Activated gamma-delta T cell (primary cell): Measurements from ENCODE around the gene MOCS1.

Source experiments
- DNase-seq: peaks from one replicate; lab custom pipeline; 2025; lab: John Stamatoyannopoulos, UW

MOCS1 gene

DNA sequence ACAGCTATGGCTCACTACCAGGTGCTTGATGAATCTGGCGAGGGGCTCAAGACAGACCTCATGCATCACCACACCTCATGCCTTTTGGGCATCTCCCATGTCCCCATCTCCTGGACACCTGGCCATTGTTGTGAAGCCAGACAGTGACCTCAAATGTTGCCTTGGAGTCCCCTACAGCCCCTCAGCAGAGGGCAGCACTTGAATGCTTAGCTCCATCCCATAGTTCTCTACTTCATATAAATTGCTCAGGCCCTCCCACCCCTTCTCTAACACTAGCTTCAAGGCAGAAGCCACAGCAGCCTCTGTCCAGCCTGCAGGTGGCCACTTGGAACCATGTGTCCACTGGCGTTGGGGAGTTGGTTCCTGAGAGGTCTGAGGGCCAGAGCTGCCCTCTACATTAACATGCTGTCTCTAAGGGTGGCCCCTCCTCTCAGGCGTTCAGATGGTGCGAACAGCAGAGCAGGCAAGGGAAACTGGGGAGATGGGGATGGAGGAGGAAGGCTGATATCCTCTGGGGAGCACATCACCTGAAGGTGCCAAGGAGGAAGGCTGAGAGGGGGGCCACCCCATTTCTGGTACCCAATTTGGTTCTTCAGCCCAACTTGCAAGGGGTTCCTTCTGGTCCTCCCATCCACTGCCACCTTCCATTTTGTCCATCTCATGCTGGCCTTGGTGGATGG, 31.3 kb downstream of the MOCS1 start:
- DNase-seq, result no peak

DNA sequence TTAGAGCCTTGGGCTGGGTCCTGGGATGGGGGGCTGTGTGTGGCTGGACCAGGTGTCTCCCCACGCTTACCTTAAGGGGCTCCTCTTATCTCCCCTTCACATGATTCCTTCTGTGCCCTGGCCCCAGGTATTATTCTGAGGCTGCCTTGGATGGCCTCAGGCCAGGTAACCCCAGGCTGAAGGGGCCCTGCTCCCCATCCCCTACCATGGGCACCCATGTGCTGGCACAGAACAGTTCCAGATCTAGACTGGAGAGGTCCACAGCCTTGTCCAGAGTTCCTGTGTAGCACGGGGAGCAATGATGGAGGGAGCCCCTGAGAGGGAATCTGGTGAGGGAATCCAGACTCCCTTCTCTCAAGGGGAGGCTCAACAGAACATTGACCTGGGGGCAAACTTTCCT, 32.1 kb downstream of the MOCS1 start:
- no peak for DNase-seq

DNA sequence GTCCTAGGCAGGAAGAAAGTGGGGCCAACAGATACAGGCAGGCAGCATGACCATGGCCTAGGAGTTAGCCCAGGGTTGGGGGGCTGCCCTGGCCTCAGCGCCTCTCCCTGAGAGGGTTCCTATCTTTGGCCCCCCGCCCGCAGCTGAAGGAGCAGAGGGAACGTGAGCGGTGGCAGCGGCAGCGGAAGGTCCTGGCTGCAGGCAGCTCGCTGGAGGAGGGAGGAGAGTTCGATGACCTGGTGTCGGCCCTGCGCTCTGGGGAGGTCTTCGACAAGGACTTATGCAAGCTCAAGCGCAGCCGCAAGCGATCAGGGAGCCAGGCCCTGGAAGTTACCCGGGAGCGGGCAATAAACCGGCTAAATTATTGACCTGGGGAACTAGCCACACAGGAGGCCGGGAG, 32.6 kb downstream of the MOCS1 start:
- DNase-seq, result no peak

DNA sequence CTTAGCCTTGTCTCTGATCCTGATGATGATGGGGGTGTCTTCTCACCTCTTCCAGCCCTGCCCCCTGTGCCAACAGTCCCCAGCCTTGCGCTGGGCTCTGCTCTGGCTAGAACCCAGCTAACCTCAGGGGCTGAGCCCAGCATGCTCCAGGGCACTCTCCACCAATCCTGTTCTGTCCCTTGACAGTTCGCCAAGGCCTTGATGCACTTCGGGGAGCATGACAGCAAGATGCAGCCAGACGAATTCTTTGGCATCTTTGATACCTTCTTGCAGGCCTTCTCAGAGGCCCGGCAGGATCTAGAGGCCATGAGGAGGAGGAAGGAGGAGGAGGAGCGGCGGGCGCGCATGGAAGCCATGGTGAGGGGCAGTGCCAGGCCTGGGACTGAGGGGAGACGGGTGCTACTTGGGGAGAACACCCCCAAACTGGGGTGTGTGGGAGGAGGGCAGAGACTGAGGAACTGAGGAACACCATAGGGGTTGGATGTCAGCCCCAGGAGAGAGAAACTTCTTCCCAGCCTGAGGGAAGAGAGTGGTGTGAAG, 33.1 kb downstream of the MOCS1 start:
- no peak for DNase-seq

DNA sequence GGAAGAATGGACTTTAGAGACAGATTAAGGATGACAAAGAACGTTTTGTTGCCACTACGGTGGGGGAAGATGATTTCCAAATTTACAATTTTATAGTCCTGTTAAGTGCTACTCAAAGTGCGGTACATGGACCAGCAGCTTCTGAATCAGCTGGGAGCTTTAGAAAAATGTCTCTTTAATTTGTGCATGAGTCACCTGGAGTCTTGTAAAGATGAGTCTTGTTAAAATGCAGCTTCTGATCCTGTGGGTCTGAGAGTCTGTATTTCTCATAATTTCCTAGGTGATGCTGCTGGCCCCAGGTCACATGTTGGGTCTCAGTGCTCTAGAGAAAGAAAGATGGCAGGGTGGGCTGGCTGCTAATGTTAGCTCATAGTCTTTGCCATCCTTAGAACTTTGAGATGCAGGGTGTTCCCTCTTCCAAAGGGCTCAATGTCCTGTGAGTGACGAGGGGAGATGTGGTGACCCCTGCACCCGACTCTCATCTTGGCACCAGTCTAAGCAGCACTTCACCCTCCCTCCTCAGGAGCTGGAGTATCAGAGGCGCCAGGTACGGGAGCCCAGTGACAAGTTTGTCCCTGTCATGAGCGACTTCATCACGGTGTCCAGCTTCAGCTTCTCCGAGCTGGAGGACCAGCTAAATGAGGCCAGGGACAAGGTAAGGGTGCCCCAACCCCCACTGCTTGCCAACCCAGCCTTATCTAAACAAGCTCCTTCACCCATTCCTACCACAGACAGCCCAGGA, 34.5 kb downstream of the MOCS1 start:
- no peak for DNase-seq

DNA sequence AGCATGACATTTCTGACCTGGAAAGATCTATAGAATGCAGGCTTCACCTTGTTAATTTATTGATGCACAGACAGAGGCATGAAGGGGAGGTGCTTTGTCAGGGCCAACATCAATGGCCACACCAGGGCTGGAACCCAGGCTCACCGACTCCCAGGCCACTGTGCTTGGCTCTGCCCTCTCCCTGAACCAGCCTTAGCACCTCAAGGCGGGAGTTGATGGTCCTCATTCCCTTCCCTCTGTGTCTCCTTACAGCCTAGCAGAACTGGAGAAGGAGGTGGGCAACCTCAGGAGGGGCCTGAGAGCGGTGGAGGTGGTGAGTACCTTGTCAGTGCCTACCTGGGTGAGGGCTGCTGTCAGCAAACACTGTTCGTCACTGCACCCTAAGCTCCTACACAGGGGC, 35.6 kb downstream of the MOCS1 start:
- DNase-seq, result no peak

DNA sequence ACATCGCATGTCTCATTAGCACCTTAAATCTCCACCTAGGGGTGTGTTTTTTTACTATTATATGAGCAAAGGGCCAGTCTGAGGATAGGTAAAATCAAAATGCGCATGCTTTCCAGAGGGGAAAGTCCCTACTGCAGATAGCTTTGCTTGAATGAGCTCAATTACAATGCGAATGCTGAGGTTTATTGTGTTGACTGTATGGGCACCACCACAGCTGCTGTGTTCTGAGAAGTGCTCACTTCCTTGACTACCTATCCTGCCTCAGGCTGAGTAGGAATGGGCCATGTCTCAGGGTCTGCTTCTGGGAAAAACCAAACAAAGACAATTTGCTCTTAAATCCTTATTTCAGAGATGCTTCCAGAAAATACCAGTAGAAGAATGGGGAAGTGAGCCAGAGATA, 36.6 kb downstream of the MOCS1 start:
- DNase-seq, result no peak

DNA sequence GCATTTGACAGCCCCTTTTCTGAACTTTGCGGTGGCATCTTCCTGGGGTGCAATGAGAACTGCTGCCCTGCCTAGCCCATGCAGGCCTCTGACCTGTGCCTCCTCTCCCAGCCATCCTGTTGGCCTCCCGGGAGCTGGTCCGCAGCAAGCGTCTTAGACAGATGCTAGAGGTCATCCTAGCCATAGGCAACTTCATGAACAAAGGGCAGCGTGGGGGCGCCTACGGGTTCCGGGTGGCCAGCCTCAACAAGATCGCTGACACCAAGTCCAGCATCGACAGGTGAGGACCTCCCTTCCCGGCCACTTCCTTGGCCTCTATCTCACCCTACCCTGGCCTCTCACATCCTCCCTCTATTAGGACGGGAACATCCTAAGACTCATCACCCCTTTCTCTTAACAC, 37.6 kb downstream of the MOCS1 start:
- DNase-seq, result no peak

DNA sequence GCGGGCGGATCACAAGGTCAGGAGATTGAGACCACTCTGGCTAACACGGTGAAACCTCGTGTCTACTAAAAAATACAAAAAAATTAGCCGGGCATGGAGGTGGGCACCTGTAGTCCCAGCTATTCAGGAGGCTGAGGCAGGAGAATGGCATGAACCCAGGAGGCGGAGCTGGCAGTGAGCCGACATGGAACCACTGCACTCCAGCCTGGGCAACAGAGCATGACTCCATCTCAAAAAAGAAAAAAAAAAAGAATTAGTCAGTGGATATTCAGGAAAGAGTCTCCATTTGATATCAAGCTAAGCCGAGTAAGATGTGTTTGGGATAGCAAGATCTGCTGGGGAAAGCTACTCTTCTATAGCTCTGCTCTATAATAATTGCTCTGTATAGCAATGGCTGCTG, 41.0 kb downstream of the MOCS1 start:
- no peak for DNase-seq

DNA sequence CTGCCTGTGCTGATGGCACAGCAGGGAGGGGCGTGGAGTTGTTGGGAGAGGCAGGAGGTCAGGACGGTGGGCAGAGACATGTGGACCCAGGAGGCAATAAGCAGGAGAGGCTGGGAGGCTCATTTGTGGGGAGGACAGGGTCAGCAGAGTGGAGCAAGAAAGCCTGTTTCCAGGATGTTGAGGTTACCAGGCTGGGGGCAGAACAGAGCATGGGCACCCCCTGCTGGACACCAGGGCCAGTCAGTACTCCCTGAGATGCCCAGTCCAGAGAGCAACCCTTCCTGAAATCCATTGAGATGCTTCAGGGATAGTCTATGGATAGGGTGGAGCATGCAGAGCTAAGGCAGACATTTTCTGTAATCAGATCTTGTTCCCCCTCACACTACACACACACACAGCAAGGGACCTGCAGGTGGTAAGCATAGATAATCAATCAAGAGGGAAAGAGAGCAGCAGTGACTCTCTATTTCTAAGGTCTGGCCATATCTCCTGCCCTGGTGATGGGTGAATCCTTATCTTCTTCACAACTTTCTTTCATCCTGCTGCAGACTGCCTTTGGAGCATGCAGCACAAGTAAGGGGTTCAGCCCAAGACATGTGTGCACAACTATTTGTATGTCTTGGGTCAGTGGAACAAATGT, 41.7 kb downstream of the MOCS1 start:
- DNase-seq, result no peak

DNA sequence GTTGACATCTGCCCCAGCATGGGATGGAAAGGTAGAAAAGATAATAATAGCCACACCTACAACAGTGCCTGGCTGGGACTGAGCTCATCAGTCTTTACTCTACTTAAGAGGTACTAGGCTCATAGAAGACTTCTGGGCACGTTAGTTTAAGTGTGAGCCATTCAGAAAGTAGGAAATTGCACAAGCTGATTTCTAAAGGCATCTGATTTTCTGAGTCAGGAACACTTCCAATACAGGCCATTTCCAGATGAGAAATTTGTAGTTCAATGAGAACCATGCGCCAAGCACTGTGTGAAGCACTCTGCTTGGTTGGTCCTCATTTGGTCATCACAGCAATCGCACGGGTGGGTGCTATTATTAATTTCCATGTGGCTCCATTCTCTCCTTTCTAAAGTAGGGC, 42.3 kb downstream of the MOCS1 start:
- DNase-seq, result no peak

DNA sequence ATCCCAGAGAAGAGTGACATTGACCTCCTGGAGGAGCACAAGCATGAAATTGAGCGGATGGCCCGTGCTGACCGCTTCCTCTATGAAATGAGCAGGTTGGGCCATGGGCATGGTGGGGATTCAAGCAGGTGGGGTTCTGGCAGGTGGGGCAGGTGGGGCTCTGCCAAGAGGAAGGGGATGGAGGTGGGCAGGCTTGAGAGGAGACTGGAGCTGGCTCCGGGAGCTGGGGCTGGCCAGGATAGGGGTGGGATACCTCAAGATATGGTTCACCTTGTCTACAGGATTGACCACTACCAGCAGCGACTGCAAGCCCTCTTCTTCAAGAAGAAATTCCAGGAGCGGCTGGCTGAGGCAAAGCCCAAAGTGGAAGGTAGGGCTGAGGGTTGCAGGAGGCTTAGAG, 42.9 kb downstream of the MOCS1 start:
- no peak for DNase-seq

DNA sequence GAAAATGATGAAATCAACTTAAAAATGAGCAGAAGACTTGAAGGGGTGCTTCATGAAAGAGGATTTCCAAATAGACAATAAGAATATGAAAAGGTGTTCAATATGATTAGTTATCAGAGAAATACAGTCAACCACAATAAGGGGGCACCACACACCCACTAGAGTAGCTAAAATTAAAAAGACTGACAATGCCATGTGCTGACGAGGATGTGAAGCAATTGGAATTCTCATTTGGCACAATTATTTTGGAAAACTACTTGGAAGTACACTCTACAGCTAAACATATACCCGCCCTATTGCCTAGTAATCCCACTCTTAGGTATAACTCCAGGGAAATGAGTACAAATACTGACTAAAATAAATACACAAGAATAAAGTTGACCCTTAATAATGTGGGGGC, 45.0 kb downstream of the MOCS1 start:
- no peak for DNase-seq

DNA sequence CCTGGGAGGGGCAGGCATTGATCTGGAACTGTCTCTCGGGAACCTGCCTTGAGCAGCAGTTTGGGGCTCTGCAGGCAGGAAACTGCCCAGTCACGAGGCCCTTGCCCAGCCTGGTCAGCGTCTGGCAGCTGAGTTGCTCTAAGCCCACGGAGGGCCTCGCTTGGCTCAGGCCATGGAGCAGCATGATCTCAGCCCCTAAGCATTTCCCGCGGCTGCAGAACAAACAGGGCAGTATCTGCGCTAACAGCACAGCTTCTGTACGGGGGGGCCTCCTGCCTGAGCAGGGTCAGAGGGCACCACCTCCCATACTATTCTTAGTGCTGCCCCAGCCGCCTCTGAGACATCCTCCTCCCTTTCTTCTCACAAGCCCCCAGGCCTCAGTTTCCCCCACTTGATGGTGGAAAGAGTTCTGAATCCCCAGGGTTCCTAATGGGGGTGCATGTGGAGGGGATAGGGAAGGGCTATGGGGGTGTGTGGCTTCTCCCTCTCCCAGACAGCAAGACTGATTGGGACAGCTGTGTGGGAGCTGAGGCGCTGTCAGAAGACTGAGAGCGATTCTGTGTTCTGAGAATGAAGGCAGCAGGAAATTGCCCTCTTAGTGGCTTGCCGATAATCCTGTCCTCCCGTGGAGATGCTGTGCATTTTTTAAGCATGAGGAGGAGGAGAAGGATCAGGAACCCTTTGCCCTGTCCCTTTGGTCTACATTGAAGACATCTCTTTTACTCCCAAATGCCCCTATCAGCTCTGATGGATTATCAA, 46.4 kb downstream of the MOCS1 start:
- no peak for DNase-seq

DNA sequence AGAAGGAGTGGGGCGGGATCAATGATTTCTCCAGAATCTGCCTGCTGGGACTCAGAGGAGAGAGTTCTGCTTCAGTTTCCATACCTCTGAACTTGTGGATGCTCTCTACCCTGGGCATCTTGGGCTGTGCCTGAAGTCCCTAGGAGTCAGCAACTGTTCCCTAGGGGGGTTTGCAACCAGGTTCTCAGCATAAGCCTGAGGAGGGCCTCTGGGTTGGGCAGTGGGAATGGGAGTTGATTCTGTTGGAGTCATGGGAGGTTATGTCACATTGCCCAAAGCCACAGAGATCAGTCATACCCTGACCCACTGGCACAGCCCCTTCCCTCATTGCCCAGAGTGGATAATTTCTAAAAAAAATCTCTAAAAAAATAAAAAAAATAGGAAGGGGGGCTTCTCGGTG, 47.4 kb downstream of the MOCS1 start:
- no peak for DNase-seq

DNA sequence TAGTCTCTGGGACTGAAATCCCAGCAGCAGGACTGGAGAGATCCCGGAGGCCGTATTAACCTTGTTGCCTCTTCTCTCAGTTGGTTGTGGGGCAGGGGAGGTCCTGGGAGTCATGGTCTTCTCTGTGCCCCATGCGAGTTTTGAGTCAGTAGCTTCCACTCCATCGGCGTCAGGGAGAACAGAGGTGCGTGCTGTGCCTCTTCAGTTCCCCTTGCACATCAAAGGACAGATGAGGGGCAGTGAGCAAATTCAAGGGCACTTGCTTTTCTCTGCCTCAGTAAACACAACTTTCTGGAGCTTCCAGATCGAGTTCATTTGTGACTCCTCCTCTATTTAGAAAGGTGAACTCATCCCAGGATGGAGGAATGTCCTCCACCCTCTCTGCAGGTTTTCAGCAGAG, 48.6 kb downstream of the MOCS1 start:
- DNase-seq, result no peak

DNA sequence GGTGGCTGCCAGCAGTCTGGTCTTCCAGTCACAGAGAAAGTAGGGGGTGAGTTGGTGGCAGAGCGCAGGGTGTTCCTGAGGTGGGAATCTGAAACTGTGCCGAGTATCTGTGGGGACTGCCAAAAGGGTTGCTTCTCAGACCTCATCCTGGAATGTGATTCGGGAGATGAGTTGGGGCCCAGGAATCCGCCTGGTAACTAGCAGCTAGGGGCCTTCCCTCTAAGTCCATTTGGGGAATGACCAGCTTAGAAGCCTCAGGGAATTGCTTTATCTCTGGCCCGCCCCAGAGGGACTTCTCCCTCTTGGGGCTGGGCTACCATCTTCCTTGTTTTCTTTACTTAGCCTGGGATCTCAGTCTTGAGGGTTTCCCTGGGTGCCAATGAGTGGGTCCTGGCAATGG, 49.6 kb downstream of the MOCS1 start:
- no peak for DNase-seq

DNA sequence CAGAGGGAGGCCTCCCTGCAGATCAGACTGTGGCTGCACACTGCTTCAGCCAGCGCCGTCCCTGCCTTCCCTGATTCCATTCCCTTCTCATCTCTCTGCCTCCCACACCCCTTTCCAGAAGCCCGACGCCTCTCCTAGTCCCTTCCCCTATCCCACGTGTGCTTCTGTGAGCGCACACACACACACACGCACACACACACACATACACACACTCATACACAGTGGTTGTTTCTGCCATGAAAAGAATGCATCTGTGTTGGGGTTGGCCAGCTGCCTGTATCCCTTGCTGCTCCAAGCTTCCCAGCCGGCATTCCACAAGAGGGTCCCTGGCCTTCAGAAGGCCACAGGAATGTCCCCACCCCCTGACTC, 51.7 kb downstream of the MOCS1 start:
- no peak for DNase-seq

DNA sequence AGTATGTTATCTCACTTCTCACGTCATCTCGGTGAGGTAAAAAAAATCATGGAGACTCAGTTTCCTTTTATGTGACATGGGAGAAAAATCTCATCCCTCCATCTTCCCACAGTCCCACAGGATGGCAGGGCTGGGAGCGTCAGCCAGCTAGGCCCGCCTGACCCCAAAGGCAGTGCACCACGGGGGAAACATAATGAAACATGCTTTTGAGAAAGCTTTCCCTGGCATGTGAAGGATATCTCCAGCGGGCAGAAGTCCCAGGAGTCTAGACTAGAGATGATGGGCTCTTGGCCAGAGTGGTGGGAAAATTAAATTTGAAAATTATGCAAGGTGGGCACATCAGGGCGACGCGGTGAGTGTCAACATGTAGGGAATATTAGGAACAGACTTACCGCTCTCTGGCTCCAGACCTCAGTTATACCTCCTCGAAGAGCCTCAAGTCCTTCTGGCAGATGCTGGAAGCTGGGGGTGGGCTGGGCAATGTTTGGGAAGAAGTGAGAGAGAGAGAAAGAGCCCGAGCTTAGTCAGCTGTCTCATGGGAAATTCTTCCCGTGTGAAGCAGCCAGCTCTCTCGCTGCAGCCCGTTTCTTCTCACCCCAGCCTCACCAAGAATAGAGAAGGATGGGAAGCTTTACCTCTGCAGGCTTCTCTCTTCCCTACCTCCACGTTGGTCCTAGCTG, 52.3 kb downstream of the MOCS1 start:
- DNase-seq, result no peak

DNA sequence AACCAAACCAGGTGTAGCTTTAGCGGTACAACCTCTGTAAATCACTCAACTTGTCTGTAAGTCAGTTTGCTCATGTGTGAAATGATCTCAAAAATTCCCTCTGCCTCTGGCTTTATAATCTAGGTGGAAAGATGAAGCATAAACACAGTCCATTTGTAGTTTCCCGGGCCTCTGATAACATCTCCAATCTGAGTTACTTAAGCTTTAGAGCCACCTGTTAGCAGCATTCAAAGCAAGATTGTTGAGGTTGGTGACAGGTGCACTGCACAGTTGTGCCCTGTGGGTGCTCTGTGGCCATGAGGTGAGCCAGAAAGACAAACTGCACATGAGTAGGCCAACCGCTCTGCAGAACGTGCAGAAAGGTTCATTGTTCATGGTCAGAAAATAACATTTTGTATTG, 53.7 kb downstream of the MOCS1 start:
- no peak for DNase-seq

DNA sequence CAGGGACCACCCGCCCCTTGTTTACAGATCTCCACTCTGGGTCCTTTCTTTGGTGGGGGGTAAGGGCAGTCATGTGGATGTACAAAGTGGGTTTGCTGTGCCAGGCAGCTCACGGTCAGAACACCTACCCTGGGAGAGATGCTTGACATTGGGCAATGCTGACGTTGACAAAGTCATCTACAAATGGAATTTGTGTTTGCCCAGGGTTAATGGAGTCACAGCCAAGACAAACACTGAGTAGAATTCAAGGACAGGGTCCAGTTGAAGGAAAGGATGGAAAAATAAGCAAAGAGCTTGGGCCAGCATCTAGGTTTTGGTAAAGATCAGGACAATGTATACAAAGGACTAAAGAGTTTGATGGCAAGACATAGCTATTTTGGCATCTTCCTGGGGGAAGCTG, 54.7 kb downstream of the MOCS1 start:
- no peak for DNase-seq

DNA sequence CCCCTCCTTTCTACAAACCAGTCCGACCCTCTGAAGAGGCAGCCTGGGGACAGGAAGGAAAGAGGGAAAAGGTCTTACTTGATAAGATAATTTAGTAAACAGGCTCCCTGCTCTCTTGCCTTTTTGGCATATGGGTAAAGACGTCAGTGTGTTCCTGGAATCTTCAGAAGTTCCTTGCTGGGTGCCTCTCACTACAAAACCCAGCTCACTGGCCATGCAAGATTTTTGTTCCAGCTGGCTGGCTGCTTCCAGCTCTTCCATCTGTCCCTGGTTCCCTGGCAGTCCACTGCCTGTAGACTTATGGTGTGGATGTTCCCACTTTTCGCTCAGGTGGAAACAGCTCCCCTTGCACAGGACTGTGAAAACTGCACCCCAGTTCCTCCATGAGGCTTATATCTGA, 57.4 kb downstream of the MOCS1 start:
- no peak for DNase-seq
